H1 (cell line): ENCODE measurements around the gene ATXN1L. TPM values are rescaled to one million over a fixed set of nuclear protein-coding genes. Genes with fewer than 3 reads are reported as not detected.

Experiments
- CTCF ChIA-PET: fragments of 300-600 bp; sonication (Branson Sonifier 250); formaldehyde crosslinking; loops from one replicate; lab custom pipeline; 2021; ENCODE audit not compliant: partially characterized antibody; lab: Charles Lee
- POLR2A ChIA-PET: fragments of 300-600 bp; sonication (Branson Sonifier 250); formaldehyde crosslinking; loops from one replicate; lab custom pipeline; 2021; ENCODE audit warnings: inconsistent platforms; ENCODE audit not compliant: partially characterized antibody; lab: Charles Lee
- DNase-seq, 2 experiments: peaks; one replicate each; pipeline versions ENCODE4 v3.0.0 to v3.0.0-alpha.2; 2010 to 2022; ENCODE audit warnings: low spot score in 2 of 2, low read depth in 1 of 2, mixed read lengths in 1 of 2
- FAIRE-seq: peaks from 2 replicates; lab custom pipeline; 2011; peaks lifted over from hg19 to GRCh38; lab: Jason Lieb, UNC
- H2AFZ ChIP-seq: 2 replicates; pipeline ENCODE4 v1.8.1; 2012; ENCODE audit warnings: low read length, inconsistent platforms
- H2AK5ac ChIP-seq: 2 replicates; pipeline ENCODE4 v1.6.1; 2013; ENCODE audit warnings: low read depth, low read length
- H2BK120ac ChIP-seq: replicated peaks from 2 replicates; pipeline ENCODE3; 2013; ENCODE audit warnings: low read depth, low read length, inconsistent platforms
- H2BK12ac ChIP-seq: 2 replicates; pipeline ENCODE4 v1.6.1; 2013; ENCODE audit warnings: low read depth, low read length
- H2BK15ac ChIP-seq: 2 replicates; pipeline ENCODE4 v1.6.1; 2013; ENCODE audit warnings: low read length
- H2BK20ac ChIP-seq: 2 replicates; pipeline ENCODE4 v1.6.1; 2013; ENCODE audit warnings: low read length
- H2BK5ac ChIP-seq: 2 replicates; pipeline ENCODE4 v1.6.1; 2013; ENCODE audit warnings: low read depth, low read length
- H3K14ac ChIP-seq: 2 replicates; pipeline ENCODE4 v1.6.1; 2013; ENCODE audit warnings: inconsistent platforms; ENCODE audit not compliant: insufficient read length
- H3K18ac ChIP-seq: 2 replicates; pipeline ENCODE4 v1.6.1; 2013; ENCODE audit warnings: low read length; ENCODE audit errors: extremely low read depth
- H3K23ac ChIP-seq: 2 replicates; pipeline ENCODE4 v1.6.1; 2013; ENCODE audit warnings: inconsistent platforms; ENCODE audit not compliant: insufficient read length
- H3K23me2 ChIP-seq: 2 replicates; pipeline ENCODE4 v1.6.1; 2013; ENCODE audit warnings: low read depth, low read length
- H3K27ac ChIP-seq: 2 replicates; pipeline ENCODE4 v1.6.1; 2011; ENCODE audit warnings: low read depth, low read length, inconsistent platforms
- H3K27me3 ChIP-seq, 4 experiments: replicated peaks in 1 of 4; 1 replicate in 1 of 4; 2 replicates in 3 of 4; pipeline versions ENCODE4 v1.6.1 to v1.8.1; 2011 to 2013; ENCODE audit warnings: low read length in 3 of 4, mild to moderate bottlenecking in 3 of 4, inconsistent platforms in 2 of 4, mixed read lengths in 2 of 4, moderate library complexity in 1 of 4; ENCODE audit not compliant: control insufficient read depth in 3 of 4, insufficient read depth in 3 of 4; ENCODE audit errors: extremely low read depth in 1 of 4
- H3K36me3 ChIP-seq, 4 experiments: 2 replicates each; pipeline versions ENCODE4 v1.6.1 to v1.8.1; 2011 to 2013; ENCODE audit warnings: mild to moderate bottlenecking in 4 of 4, low read length in 3 of 4, moderate library complexity in 2 of 4, control low read depth in 1 of 4, inconsistent platforms in 1 of 4; ENCODE audit not compliant: insufficient read depth in 4 of 4, control insufficient read depth in 2 of 4
- H3K4ac ChIP-seq: replicated peaks from 2 replicates; pipeline ENCODE3; 2013; ENCODE audit warnings: low read length, low read depth, mixed read lengths, inconsistent platforms; ENCODE audit not compliant: insufficient read length
- H3K4me1 ChIP-seq, 4 experiments: replicated peaks in 1 of 4; 1 replicate in 1 of 4; 2 replicates in 3 of 4; pipeline versions ENCODE4 v1.6.1 to v1.8.1; 2011 to 2013; ENCODE audit warnings: low read length in 3 of 4, inconsistent platforms in 2 of 4, mixed read lengths in 1 of 4; ENCODE audit not compliant: insufficient read depth in 4 of 4, control insufficient read depth in 3 of 4
- H3K4me2 ChIP-seq, 2 experiments: 2 replicates each; pipeline versions ENCODE4 v1.6.1 to v1.8.1; 2011 to 2013; ENCODE audit warnings: low read depth in 2 of 2, low read length in 2 of 2, control low read depth in 1 of 2, inconsistent platforms in 1 of 2, mild to moderate bottlenecking in 1 of 2; ENCODE audit not compliant: insufficient read depth in 1 of 2
- H3K4me3 ChIP-seq, 4 experiments: fragments of 200-600, 300-600 bp in 1 of 4; sonication (generic), shearing (Covaris generic), sonication (Bioruptor Twin) in 1 of 4; 2 replicates each; pipeline versions ENCODE4 v1.5.1 to v1.8.1; 2011 to 2016; ENCODE audit warnings: low read length in 4 of 4, low read depth in 3 of 4, control low read depth in 2 of 4, inconsistent platforms in 2 of 4, mild to moderate bottlenecking in 2 of 4, mixed read lengths in 1 of 4, moderate library complexity in 1 of 4; ENCODE audit not compliant: insufficient read depth in 2 of 4; ENCODE audit errors: extremely low read depth in 1 of 4
- H3K56ac ChIP-seq: replicated peaks from 2 replicates; pipeline ENCODE3; 2013; ENCODE audit warnings: low read depth, mild to moderate bottlenecking, mixed read lengths, low read length, inconsistent platforms; ENCODE audit not compliant: insufficient read length
- H3K79me1 ChIP-seq: 2 replicates; pipeline ENCODE4 v1.6.1; 2013; ENCODE audit warnings: low read depth, low read length, control low read depth
- H3K79me2 ChIP-seq, 2 experiments: 2 replicates each; pipeline versions ENCODE4 v1.6.1 to v1.8.1; 2012 to 2013; ENCODE audit warnings: low read length in 2 of 2, mild to moderate bottlenecking in 2 of 2, inconsistent platforms in 1 of 2; ENCODE audit not compliant: insufficient read depth in 2 of 2, control insufficient read depth in 1 of 2
- H3K9ac ChIP-seq, 4 experiments: replicated peaks in 1 of 4; 1 replicate in 1 of 4; 2 replicates in 3 of 4; pipeline versions ENCODE4 v1.6.1 to v1.8.1; 2011 to 2013; ENCODE audit warnings: low read depth in 3 of 4, low read length in 3 of 4, control low read depth in 2 of 4, mild to moderate bottlenecking in 2 of 4, moderate library complexity in 2 of 4, inconsistent platforms in 1 of 4; ENCODE audit errors: extremely low read depth in 1 of 4
- H3K9me3 ChIP-seq, 2 experiments: 2 replicates each; pipeline versions ENCODE4 v1.6.1 to v1.8.1; 2012 to 2013; ENCODE audit warnings: mild to moderate bottlenecking in 2 of 2, moderate library complexity in 2 of 2, control low read depth in 1 of 2, inconsistent platforms in 1 of 2, low read depth in 1 of 2, low read length in 1 of 2, mixed read lengths in 1 of 2; ENCODE audit not compliant: insufficient read depth in 2 of 2
- H4K20me1 ChIP-seq, 2 experiments: replicated peaks in 1 of 2; 2 replicates each; pipeline versions ENCODE3 to v1.8.1; 2011 to 2013; ENCODE audit warnings: inconsistent platforms in 2 of 2, low read length in 2 of 2, mild to moderate bottlenecking in 1 of 2; ENCODE audit not compliant: insufficient read depth in 2 of 2, control insufficient read depth in 1 of 2
- H4K5ac ChIP-seq: 2 replicates; pipeline ENCODE4 v1.6.1; 2013; ENCODE audit warnings: low read length, low read depth, mixed read lengths, inconsistent platforms; ENCODE audit not compliant: insufficient read length
- H4K8ac ChIP-seq: 2 replicates; pipeline ENCODE4 v1.8.0; 2013; ENCODE audit warnings: mild to moderate bottlenecking, moderate library complexity, low read length, inconsistent platforms; ENCODE audit not compliant: insufficient read depth; ENCODE audit errors: extremely low read depth
- H4K91ac ChIP-seq: replicated peaks from 2 replicates; pipeline ENCODE3; 2013; ENCODE audit warnings: low read length, mixed read lengths, inconsistent platforms; ENCODE audit not compliant: insufficient read length
- BCL11A ChIP-seq, 2 experiments: IDR thresholded peaks; one replicate each; pipeline ENCODE4 v1.6.1; 2011; ENCODE audit warnings: low read depth in 2 of 2, low read length in 2 of 2, mild to moderate bottlenecking in 2 of 2
- CBX8 ChIP-seq: fragments of 300-800, 300-1000 bp; sonication (generic); IDR thresholded peaks from 2 replicates; pipeline ENCODE4 v1.7.1; 2016; ENCODE audit warnings: low read depth, low read length, borderline replicate concordance
- CHD2 ChIP-seq: IDR thresholded peaks from 2 replicates; pipeline ENCODE4 v1.6.1; 2012; ENCODE audit warnings: low read length, improper control_type of control experiment
- KDM5A ChIP-seq: fragments of 200-600 bp; IDR thresholded peaks from 2 replicates; pipeline ENCODE4 v1.7.1; 2012; ENCODE audit warnings: mild to moderate bottlenecking, low read length, inconsistent platforms, mixed read lengths
- RFX5 ChIP-seq: IDR thresholded peaks from 2 replicates; pipeline ENCODE4 v1.6.1; 2011; ENCODE audit warnings: low read depth, low read length, improper control_type of control experiment, borderline replicate concordance
- SIN3A ChIP-seq, 2 experiments: IDR thresholded peaks in 1 of 2; conservative IDR thresholded peaks in 1 of 2; 2 replicates each; pipeline ENCODE4 v1.6.1; 2011 to 2012; ENCODE audit warnings: low read length in 2 of 2, improper control_type of control experiment in 1 of 2, low read depth in 1 of 2, mild to moderate bottlenecking in 1 of 2
- SRF ChIP-seq: IDR thresholded peaks from 2 replicates; pipeline ENCODE4 v1.6.1; 2011; ENCODE audit warnings: mild to moderate bottlenecking, low read depth, low read length, moderate library complexity
- TAF1 ChIP-seq: IDR thresholded peaks from 2 replicates; pipeline ENCODE4 v1.6.1; 2011; ENCODE audit warnings: mild to moderate bottlenecking, low read depth, low read length
- TBP ChIP-seq: IDR thresholded peaks from 2 replicates; pipeline ENCODE4 v1.6.1; 2011; ENCODE audit warnings: low read depth, low read length, improper control_type of control experiment
- WGBS, 2 experiments: shearing (Covaris generic) in 1 of 2; methylation state at CpG; one replicate each; pipeline versions ENCODE4 v1.1.6 to v1.1.7; 2013 to 2015; ENCODE audit warnings: low lambda C conversion rate in 2 of 2, mixed read lengths in 2 of 2, inconsistent platforms in 1 of 2, low coverage in 1 of 2, missing lambda C conversion rate in 1 of 2; ENCODE audit not compliant: insufficient replicate concordance in 2 of 2, insufficient coverage in 1 of 2, insufficient read length in 1 of 2; ENCODE audit errors: extremely low coverage in 1 of 2, missing lambda C conversion rate in 1 of 2; 5-methylcytosine and 5-hydroxymethylcytosine counted together
- polyA plus RNA-seq, 7 experiments: library from polyadenylated mRNA; depleted of rRNA in 3 of 7; stranded (reverse) in 5 of 7; unstranded in 2 of 7; fragments of >200 nt in 5 of 7; fragments of 200-250 nt in 2 of 7; gene quantifications; 1 replicate in 5 of 7; 2 replicates in 1 of 7; 4 replicates in 1 of 7; pipeline versions ENCODE4 v1.2.1 to v1.2.3, GENCODE V29; 2011 to 2013; ENCODE audit warnings: missing spikeins in 2 of 7, mixed read lengths in 2 of 7
- total RNA-seq: library from RNA; stranded (reverse); fragmentation: NEBNext Ultra II Directional; extraction: Animal tissue kit (Norgen Biotek cat#: 25700); gene quantifications from 2 replicates; pipeline ENCODE4 v1.2.1, GENCODE V29; 2021
- TF ChIP-seq, protein P1 (sequence below), 3 experiments: IDR thresholded peaks; 1 replicate in 2 of 3; 2 replicates in 1 of 3; pipeline versions ENCODE4 v1.5.1 to v1.6.1; 2011; ENCODE audit warnings: low read length in 3 of 3, mild to moderate bottlenecking in 3 of 3, inconsistent platforms in 2 of 3, low read depth in 1 of 3, moderate library complexity in 1 of 3; ENCODE audit not compliant: insufficient read depth in 1 of 3; ENCODE audit errors: control extremely low read depth in 1 of 3
- TF ChIP-seq, protein P2 (sequence below): IDR thresholded peaks from 2 replicates; pipeline ENCODE4 v1.6.1; 2012; ENCODE audit warnings: inconsistent platforms

Gene ATXN1L
- total and polyA plus RNA-seq, 2 of the 8 experiments (the other 6 are each of a cell fraction or from before 2014, with no cell fraction given): 12.1 to 23.8 TPM

DNA sequence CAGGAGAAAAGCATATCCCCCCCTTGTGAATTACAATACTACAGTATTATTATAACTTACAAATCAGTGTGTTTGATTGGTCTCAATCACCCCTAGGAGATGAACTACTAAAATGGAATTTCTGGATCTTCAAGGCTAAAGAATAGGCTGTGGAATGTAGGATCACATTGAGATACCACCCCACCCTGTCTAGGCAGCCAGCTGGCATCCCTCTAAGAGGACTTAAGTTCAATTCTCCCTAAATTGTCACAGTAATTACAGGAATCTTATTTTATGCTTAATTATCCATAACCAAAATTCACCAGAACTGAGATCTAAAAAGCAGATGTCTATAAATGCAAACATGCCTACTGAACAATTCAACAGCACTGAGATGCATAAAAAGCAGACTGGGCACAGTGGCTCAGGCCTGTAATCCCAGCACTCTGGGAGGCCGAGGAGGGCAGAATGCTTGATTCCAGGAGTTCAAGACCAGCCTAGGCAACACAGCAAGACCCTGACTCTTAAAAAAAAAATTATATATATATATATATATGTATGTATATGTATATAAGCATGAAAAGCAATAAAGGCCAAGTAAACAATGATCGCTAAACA, 49.2 kb upstream of the ATXN1L start:
- H2AK5ac ChIP-seq: no peak overlapping the region
- H4K91ac ChIP-seq: no peak overlapping the region
- no peak overlapping the region for H3K4me3 ChIP-seq
- no peak overlapping the region for H2AFZ ChIP-seq
- peaks cover 6 to 84% of the 10 kb centered on the region in 2 experiments for H3K79me2 ChIP-seq
- H3K23ac ChIP-seq: no peak overlapping the region
- ChIA-PET POLR2A (no interaction called here), CTCF (interaction anchor here (1.1 kb wide), 1 partner anchor 14 kb away, joined by 3 read pairs; no protein-coding TSS in a partner anchor)
- H2BK12ac ChIP-seq: no peak overlapping the region
- no peak overlapping the region for H3K4me2 ChIP-seq
- no peaks in the 10 kb centered on the region for H3K23me2 ChIP-seq
- H3K4me1 ChIP-seq: no peaks in the 10 kb centered on the region
- FAIRE-seq (no peak), DNase-seq (no peak)
- H3K27me3 ChIP-seq: no peaks in the 10 kb centered on the region
- H3K36me3 ChIP-seq: no peaks in the 10 kb centered on the region; a peak in 1 of 8 replicates
- H4K8ac ChIP-seq: no peak overlapping the region
- H2BK120ac ChIP-seq: no peak overlapping the region
- H3K79me1 ChIP-seq: peaks cover 7% of the 10 kb centered on the region
- 93% methylated on average over 2 of the region's 2 CpGs; no CpG with 5 or more reads in 1 of the 2 experiments for WGBS, 2 experiments
- no peak overlapping the region for H3K9ac ChIP-seq
- no peak overlapping the region for H4K5ac ChIP-seq
- no peak overlapping the region for H3K27ac ChIP-seq
- H2BK20ac ChIP-seq: no peak overlapping the region
- no peak overlapping the region for H2BK5ac ChIP-seq
- no peak overlapping the region for H3K14ac ChIP-seq
- no peaks in the 10 kb centered on the region for H3K9me3 ChIP-seq
- H3K56ac ChIP-seq: no peak overlapping the region
- H4K20me1 ChIP-seq: peaks cover 0 to 5% of the 10 kb centered on the region in 2 experiments
- no peak overlapping the region for H2BK15ac ChIP-seq
- no peak overlapping the region for H3K4ac ChIP-seq
- H3K18ac ChIP-seq: no peak overlapping the region
- no peak for TF ChIP-seq CBX8
- TF ChIP-seq TAF1: no peak
- TF ChIP-seq BCL11A (IDR thresholded peaks at IDR 0.05; ENCODE audit: low read depth in 2 of 2, low read length in 2 of 2): no peak
- TF ChIP-seq, protein P1, sequence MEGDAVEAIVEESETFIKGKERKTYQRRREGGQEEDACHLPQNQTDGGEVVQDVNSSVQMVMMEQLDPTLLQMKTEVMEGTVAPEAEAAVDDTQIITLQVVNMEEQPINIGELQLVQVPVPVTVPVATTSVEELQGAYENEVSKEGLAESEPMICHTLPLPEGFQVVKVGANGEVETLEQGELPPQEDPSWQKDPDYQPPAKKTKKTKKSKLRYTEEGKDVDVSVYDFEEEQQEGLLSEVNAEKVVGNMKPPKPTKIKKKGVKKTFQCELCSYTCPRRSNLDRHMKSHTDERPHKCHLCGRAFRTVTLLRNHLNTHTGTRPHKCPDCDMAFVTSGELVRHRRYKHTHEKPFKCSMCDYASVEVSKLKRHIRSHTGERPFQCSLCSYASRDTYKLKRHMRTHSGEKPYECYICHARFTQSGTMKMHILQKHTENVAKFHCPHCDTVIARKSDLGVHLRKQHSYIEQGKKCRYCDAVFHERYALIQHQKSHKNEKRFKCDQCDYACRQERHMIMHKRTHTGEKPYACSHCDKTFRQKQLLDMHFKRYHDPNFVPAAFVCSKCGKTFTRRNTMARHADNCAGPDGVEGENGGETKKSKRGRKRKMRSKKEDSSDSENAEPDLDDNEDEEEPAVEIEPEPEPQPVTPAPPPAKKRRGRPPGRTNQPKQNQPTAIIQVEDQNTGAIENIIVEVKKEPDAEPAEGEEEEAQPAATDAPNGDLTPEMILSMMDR (IDR thresholded peaks at IDR 0.05; ENCODE audit: control extremely low read depth in 1 of 3, insufficient read depth in 1 of 3, low read depth in 1 of 3, low read length in 3 of 3): no peak
- TF ChIP-seq SIN3A (conservative IDR thresholded peaks at IDR 0.05 in 1 of 2, IDR thresholded peaks at IDR 0.05 in 1 of 2; ENCODE audit: low read depth in 1 of 2, low read length in 2 of 2): no peak
- TF ChIP-seq CHD2: no peak
- no peak for TF ChIP-seq TBP
- no peak for TF ChIP-seq RFX5
- TF ChIP-seq KDM5A: no peak
- no peak for TF ChIP-seq SRF
- TF ChIP-seq, protein P2, sequence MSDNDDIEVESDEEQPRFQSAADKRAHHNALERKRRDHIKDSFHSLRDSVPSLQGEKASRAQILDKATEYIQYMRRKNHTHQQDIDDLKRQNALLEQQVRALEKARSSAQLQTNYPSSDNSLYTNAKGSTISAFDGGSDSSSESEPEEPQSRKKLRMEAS: no peak
